Parathyroid adenoma (tissue), 2 donors: Measurements from ENCODE around the gene SPAG16.

ENCODE experiments used
- H2AFZ ChIP-seq: fragments of 300-600 bp; sonication (generic); one replicate; pipeline ENCODE4 v1.7.0; 2017; ENCODE audit warnings: antibody characterized with exemption, mild to moderate bottlenecking
- H3K27ac ChIP-seq: fragments of 300-600 bp; sonication (generic); one replicate; pipeline ENCODE4 v1.7.0; 2017
- H3K27me3 ChIP-seq: fragments of 300-600 bp; sonication (generic); one replicate; pipeline ENCODE4 v1.7.0; 2017; ENCODE audit warnings: low read length; ENCODE audit not compliant: control insufficient read depth, insufficient read depth
- H3K36me3 ChIP-seq: fragments of 300-600 bp; sonication (generic); one replicate; pipeline ENCODE4 v1.7.0; 2017; ENCODE audit warnings: low read length; ENCODE audit not compliant: control insufficient read depth, insufficient read depth
- H3K4me1 ChIP-seq: fragments of 300-600 bp; sonication (generic); one replicate; pipeline ENCODE4 v1.7.0; 2017; ENCODE audit warnings: control low read depth
- H3K4me2 ChIP-seq: fragments of 300-600 bp; sonication (generic); one replicate; pipeline ENCODE4 v1.7.0; 2017; ENCODE audit warnings: low read length
- H3K4me3 ChIP-seq: fragments of 300-600 bp; sonication (generic); one replicate; pipeline ENCODE4 v1.7.0; 2017; ENCODE audit warnings: low read depth, low read length
- H3K79me2 ChIP-seq: fragments of 300-600 bp; sonication (generic); one replicate; pipeline ENCODE4 v1.7.0; 2017; ENCODE audit warnings: control low read depth
- H3K9ac ChIP-seq: fragments of 300-600 bp; sonication (generic); one replicate; pipeline ENCODE4 v1.7.0; 2017; ENCODE audit warnings: mild to moderate bottlenecking
- H3K9me3 ChIP-seq: fragments of 300-600 bp; sonication (generic); one replicate; pipeline ENCODE4 v1.7.0; 2017; ENCODE audit warnings: low read length; ENCODE audit not compliant: control insufficient read depth
- TF ChIP-seq, protein P1 (sequence below): fragments of 300-600 bp; sonication (generic); IDR thresholded peaks from one replicate; pipeline ENCODE4 v1.7.0; 2017; ENCODE audit warnings: antibody characterized with exemption, mild to moderate bottlenecking
- donor health status: primary hyperparathyroidism.

SPAG16 gene

DNA sequence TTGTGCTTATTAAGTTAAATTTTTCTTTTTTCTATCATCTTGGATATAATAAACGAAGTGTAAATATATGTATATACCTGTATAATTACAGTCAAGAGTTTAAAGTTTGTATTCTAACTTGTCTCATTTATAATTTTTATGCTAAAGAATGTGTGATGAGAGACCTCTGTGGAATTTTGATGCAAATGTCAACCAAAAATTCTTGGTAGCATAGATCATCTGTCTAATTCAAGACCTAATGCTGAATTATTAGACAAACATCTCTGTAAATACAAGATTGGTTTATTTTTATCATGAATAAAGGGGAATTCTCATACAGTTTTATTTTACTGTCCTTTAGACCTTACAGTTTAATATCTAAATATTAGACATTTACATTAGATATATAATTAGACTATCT lies 977.4 kb downstream of the SPAG16 start:
- Histone ChIP-seq H3K79me2 (no peaks in the 10 kb centered on the region), H3K9ac (no peak overlapping the region), H3K36me3 (no peaks in the 10 kb centered on the region), H3K9me3 (no peaks in the 10 kb centered on the region), H3K4me1 (no peaks in the 10 kb centered on the region), H2AFZ (no peak overlapping the region), H3K4me2 (no peak overlapping the region), H3K27me3 (no peaks in the 10 kb centered on the region), H3K27ac (no peak overlapping the region), H3K4me3 (no peak overlapping the region)
- TF ChIP-seq, protein P1, sequence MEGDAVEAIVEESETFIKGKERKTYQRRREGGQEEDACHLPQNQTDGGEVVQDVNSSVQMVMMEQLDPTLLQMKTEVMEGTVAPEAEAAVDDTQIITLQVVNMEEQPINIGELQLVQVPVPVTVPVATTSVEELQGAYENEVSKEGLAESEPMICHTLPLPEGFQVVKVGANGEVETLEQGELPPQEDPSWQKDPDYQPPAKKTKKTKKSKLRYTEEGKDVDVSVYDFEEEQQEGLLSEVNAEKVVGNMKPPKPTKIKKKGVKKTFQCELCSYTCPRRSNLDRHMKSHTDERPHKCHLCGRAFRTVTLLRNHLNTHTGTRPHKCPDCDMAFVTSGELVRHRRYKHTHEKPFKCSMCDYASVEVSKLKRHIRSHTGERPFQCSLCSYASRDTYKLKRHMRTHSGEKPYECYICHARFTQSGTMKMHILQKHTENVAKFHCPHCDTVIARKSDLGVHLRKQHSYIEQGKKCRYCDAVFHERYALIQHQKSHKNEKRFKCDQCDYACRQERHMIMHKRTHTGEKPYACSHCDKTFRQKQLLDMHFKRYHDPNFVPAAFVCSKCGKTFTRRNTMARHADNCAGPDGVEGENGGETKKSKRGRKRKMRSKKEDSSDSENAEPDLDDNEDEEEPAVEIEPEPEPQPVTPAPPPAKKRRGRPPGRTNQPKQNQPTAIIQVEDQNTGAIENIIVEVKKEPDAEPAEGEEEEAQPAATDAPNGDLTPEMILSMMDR: no peak

DNA sequence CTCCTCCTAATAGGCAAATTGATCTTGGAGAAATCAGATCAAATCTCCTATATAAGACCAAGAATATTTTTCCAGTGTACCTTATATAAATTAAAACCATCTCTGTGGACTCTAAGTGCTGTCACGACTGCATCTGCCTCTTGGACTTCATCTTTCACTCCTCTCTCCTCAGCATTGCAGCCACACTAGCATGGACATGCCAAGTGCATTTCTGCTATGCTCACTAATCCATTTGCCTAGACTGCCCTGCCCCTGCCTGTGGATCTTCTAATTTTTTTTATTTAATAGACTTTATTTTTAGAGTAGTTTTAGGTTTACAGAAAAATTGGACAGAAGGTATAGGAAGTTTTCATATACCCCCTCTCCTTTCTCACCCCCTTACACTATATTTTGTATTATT lies 979.9 kb downstream of the SPAG16 start:
- Histone ChIP-seq H3K27me3 (no peaks in the 10 kb centered on the region), H3K9ac (no peak overlapping the region), H3K4me1 (no peaks in the 10 kb centered on the region), H2AFZ (no peak overlapping the region), H3K4me2 (no peak overlapping the region), H3K27ac (no peak overlapping the region), H3K4me3 (no peak overlapping the region), H3K79me2 (no peaks in the 10 kb centered on the region), H3K9me3 (no peaks in the 10 kb centered on the region), H3K36me3 (no peaks in the 10 kb centered on the region)
- TF ChIP-seq, protein P1: no peak

DNA sequence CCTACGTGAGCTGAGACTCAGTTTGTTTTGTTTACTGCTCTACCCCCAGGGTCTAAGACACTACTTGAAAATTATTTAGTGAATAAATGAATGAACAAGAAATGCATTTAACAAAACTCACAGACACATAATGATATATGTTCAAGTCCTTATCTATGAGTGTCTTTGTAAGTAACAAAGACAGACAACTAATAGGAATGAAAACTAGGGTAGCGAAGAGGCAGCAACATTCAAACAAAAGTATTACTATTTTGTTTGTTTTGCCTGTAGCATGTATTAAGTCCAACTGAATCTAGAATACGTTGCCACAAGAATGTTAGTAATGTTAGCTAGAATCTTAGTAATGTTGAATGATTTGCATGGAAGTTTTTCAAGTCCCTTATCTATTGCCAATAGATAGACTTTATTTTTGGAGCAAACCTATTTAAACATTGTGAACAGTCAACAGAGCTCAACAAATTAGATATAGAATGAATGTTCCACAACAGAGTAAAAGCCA lies 981.8 kb downstream of the SPAG16 start:
- H3K4me3 ChIP-seq: no peak overlapping the region
- H3K9ac ChIP-seq: no peak overlapping the region
- H3K27ac ChIP-seq: no peak overlapping the region
- H3K79me2 ChIP-seq: no peaks in the 10 kb centered on the region
- no peaks in the 10 kb centered on the region for H3K9me3 ChIP-seq
- H3K4me2 ChIP-seq: no peak overlapping the region
- TF ChIP-seq, protein P1: no peak
- H3K36me3 ChIP-seq: no peaks in the 10 kb centered on the region
- H3K27me3 ChIP-seq: no peaks in the 10 kb centered on the region
- no peak overlapping the region for H2AFZ ChIP-seq
- no peaks in the 10 kb centered on the region for H3K4me1 ChIP-seq

DNA sequence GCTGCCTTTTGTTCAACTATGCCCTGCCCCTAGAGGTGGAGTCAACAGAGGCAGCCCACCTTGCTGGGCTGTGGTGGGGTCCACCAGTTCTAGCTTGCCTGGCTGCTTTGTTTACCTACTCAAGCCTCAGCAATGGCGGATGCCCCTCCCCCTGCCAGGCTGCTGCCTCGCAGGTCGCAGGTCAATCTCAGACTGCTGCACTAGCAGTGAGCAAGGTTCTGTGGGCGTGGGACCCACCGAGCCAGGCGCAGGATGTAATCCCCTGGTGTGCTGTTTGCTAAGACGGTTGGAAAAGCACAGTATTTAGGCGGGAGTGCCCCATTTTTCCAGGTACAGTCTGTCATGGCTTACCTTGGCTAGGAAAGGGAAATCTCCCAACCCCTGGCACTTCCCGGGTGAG lies 993.6 kb downstream of the SPAG16 start:
- Histone ChIP-seq H3K4me3 (no peak overlapping the region), H3K36me3 (no peaks in the 10 kb centered on the region), H3K4me1 (no peaks in the 10 kb centered on the region), H3K79me2 (no peaks in the 10 kb centered on the region), H3K4me2 (no peak overlapping the region), H3K9ac (no peak overlapping the region), H2AFZ (no peak overlapping the region), H3K27ac (no peak overlapping the region), H3K9me3 (no peaks in the 10 kb centered on the region), H3K27me3 (no peaks in the 10 kb centered on the region)
- TF ChIP-seq, protein P1: no peak

DNA sequence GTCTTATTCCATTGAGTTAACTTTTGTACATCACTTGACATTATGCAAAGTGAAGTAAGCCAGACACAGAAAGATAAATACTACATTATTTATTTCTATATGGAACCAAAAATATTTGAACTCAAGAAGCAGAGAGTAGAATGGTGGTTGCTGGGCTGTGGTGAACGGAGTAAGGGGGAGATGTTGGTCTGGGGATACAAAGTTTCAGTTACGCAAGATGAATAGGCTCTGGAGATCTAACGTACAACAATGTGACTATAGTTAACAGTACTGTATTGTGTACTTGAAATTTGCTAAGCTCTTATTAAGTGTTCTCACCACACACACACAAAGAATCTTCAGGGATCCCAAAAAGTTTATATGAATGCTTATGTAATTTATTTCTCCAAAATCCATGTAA lies 1001.7 kb downstream of the SPAG16 start:
- Histone ChIP-seq H3K9ac (no peak overlapping the region), H3K27me3 (no peaks in the 10 kb centered on the region), H3K79me2 (no peaks in the 10 kb centered on the region), H3K4me2 (no peak overlapping the region), H2AFZ (no peak overlapping the region), H3K36me3 (no peaks in the 10 kb centered on the region), H3K4me1 (no peaks in the 10 kb centered on the region), H3K9me3 (no peaks in the 10 kb centered on the region), H3K4me3 (no peak overlapping the region), H3K27ac (no peak overlapping the region)
- TF ChIP-seq, protein P1: no peak
